Measurements from ENCODE around the gene PDZD4.

GRCh38 chrX:153824348-153824747 lies 6.0 kb downstream of the PDZD4 start:
- no peak for TF ChIP-seq POLR2A (IDR thresholded peaks at IDR 0.05)
- TF ChIP-seq, protein P1, sequence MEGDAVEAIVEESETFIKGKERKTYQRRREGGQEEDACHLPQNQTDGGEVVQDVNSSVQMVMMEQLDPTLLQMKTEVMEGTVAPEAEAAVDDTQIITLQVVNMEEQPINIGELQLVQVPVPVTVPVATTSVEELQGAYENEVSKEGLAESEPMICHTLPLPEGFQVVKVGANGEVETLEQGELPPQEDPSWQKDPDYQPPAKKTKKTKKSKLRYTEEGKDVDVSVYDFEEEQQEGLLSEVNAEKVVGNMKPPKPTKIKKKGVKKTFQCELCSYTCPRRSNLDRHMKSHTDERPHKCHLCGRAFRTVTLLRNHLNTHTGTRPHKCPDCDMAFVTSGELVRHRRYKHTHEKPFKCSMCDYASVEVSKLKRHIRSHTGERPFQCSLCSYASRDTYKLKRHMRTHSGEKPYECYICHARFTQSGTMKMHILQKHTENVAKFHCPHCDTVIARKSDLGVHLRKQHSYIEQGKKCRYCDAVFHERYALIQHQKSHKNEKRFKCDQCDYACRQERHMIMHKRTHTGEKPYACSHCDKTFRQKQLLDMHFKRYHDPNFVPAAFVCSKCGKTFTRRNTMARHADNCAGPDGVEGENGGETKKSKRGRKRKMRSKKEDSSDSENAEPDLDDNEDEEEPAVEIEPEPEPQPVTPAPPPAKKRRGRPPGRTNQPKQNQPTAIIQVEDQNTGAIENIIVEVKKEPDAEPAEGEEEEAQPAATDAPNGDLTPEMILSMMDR (IDR thresholded peaks at IDR 0.05) = no peak
